A549 treated with GW870086 at 1 μM for 4 hours (cell line): ENCODE measurements around the gene DRC7. TPM values are rescaled to one million over a fixed set of nuclear protein-coding genes. Genes with fewer than 3 reads are reported as not detected.

ENCODE experiments used
- total RNA-seq: library from RNA; stranded (reverse); fragments of 200-300 nt; extraction: Qiagen RNA extraction; gene quantifications from 5 replicates; pipeline ENCODE4 v1.2.3, GENCODE V29; 2022; ENCODE audit warnings: low read depth

The DRC7 gene, protein sequence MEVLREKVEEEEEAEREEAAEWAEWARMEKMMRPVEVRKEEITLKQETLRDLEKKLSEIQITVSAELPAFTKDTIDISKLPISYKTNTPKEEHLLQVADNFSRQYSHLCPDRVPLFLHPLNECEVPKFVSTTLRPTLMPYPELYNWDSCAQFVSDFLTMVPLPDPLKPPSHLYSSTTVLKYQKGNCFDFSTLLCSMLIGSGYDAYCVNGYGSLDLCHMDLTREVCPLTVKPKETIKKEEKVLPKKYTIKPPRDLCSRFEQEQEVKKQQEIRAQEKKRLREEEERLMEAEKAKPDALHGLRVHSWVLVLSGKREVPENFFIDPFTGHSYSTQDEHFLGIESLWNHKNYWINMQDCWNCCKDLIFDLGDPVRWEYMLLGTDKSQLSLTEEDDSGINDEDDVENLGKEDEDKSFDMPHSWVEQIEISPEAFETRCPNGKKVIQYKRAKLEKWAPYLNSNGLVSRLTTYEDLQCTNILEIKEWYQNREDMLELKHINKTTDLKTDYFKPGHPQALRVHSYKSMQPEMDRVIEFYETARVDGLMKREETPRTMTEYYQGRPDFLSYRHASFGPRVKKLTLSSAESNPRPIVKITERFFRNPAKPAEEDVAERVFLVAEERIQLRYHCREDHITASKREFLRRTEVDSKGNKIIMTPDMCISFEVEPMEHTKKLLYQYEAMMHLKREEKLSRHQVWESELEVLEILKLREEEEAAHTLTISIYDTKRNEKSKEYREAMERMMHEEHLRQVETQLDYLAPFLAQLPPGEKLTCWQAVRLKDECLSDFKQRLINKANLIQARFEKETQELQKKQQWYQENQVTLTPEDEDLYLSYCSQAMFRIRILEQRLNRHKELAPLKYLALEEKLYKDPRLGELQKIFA
- not detected in 5 replicates for total RNA-seq

DNA sequence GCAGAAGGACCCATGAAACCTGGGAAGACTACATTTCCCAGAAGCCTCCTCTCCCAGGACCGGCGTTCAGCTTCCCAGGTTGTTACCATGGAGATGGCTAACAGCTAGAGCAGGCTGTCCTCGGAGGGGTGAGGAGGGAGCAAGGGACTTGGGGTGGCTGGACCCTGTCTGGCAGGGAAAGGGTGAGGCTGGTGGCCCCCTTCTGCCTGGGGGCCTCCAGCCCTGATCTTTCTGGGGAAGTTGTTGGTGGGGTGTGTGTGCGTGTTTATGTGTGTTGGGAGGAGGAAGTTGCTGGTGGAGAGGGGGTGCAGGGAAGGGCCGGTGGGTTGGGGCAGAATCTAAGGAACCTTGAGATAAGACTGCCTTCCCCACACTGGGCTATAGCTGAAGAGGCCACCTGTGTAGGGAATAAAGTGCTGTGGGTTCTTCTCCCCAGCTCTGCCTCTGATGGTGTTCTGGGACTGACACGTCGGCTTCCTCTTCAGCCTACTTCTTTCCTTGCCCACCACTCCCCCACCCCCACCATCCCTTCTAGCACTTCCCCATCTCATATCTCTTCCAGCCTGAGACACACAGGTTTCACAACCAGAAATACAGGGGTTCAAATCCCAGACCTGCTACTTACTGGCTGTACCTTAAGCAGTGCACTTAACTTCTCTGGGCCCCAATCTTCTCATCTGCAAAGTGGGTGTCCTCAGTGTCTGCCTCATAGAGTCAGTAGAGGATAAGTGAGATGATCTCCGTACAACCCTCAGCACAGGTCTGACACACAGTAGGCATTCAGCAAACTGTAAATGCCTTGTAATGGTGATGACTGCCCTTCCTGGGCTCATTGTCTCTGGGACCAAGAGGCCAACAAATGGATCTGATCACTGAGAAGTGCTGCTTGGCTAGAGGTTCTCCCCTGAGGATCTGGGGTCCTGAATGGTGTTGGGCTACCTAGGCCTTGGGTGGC is at the start of gene DRC7:
Gene DRC7, plus strand, starts transcription at position 82 of the 955 bp plus-strand sequence. CDS start 3,144 bp downstream, outside the sequence.

DNA sequence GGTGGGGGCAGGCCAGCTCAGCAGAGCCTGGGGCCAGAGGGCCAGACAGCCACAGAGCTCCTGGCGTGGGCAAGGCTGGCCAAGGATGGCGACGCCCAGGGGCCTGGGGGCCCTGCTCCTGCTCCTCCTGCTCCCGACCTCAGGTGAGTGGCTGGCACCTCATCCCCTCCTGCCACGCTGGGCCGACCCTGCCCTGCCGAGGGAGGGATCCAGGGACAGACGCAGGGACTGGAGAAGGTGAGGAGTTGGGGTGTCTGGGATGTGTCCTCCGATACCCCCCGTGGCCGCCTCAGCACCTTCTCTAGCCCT is 26.4 kb upstream of the DRC7 start, which contains the start of gene ADGRG3:
Gene ADGRG3, plus strand, starts transcription at position 44 of the 309 bp plus-strand sequence. Its CDS starts 42 bp downstream, at position 86.

DNA sequence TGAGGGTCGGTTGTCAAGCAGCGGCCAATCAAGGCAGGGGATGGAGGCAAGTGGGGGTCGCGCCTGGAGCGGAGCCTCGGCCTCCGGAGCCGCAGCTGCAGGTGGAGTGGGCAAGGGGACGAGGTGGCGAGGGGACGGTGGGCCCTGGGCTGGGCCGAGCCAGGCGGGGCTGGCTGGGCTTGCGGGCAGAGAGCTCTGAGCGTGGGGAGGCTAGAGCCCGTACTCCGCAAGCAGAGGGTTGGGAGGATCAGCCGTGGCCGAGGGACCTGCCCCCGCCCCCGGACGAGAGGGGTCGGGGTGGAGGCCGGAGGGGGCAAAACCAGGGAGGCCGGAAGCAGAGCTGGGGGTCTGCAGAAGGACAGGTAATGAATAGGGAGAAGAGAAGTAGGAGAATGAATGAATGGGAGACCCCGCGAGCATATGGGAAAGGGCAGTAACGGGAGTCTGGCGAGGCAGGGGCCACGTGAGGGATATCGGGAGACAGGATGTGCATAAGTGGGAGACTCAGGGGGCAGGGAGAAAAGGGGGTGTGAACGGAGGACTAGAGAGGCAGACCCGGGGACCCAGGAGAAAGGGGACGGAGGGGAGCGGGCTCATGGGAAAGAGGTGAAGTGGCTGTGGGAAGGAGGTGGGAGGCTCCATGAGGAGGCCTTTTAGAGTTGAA is 41.3 kb downstream of the DRC7 start, which contains the start of gene KATNB1:
Gene KATNB1, plus strand, starts transcription at position 16 of the 664 bp plus-strand sequence. CDS start 1,474 bp downstream, outside the sequence.

Other genes with a start within 250 kb of the DRC7 start
- gene CIAPIN1, start 247.4 kb upstream of the DRC7 start, total RNA-seq: 74.4 to 91.9 TPM (median 78.0 TPM) in 5 replicates
- 38.3 to 50.5 TPM (median 49.2 TPM) in 5 replicates for gene COQ9, start 247.3 kb upstream of the DRC7 start, total RNA-seq
- 107 to 171 TPM (median 112 TPM) in 5 replicates for gene POLR2C, start 232.1 kb upstream of the DRC7 start, total RNA-seq
- 30.4 to 45.1 TPM (median 39.8 TPM) in 5 replicates for gene DOK4, start 208.3 kb upstream of the DRC7 start, total RNA-seq
- gene CCDC102A, start 158.2 kb upstream of the DRC7 start, total RNA-seq: 7.1 to 9.4 TPM (median 8.5 TPM) in 5 replicates
- 0.03 to 0.07 TPM (median 0.06 TPM) in 4 of 5 replicates, not detected in the other for gene ADGRG5, start 152.2 kb upstream of the DRC7 start, total RNA-seq
- gene ADGRG1, start 66.2 kb upstream of the DRC7 start, total RNA-seq: 152 to 222 TPM (median 191 TPM) in 5 replicates
- 0.34 to 0.95 TPM (median 0.57 TPM) in 5 replicates for gene ADGRG3, start 26.5 kb upstream of the DRC7 start, total RNA-seq
- gene KATNB1, start 41.0 kb downstream of the DRC7 start, total RNA-seq: 15.1 to 20.0 TPM (median 16.6 TPM) in 5 replicates
- gene KIFC3, start 107.7 kb downstream of the DRC7 start, total RNA-seq: 107 to 155 TPM (median 142 TPM) in 5 replicates